NT2/D1 (cell line): Measurements from ENCODE around the gene FAM53A.

Source experiments
- SUZ12 ChIP-seq: IDR thresholded peaks from 2 replicates; pipeline ENCODE4 v1.6.1; 2011; ENCODE audit not compliant: insufficient read length, insufficient read depth; ENCODE audit errors: extremely low read depth
- YY1 ChIP-seq: IDR thresholded peaks from 2 replicates; pipeline ENCODE4 v1.6.1; 2011; ENCODE audit not compliant: insufficient read length, insufficient read depth
- ZNF274 ChIP-seq: IDR thresholded peaks from 2 replicates; pipeline ENCODE4 v1.6.1; 2011; ENCODE audit warnings: mild to moderate bottlenecking, low read depth, low read length

DNA sequence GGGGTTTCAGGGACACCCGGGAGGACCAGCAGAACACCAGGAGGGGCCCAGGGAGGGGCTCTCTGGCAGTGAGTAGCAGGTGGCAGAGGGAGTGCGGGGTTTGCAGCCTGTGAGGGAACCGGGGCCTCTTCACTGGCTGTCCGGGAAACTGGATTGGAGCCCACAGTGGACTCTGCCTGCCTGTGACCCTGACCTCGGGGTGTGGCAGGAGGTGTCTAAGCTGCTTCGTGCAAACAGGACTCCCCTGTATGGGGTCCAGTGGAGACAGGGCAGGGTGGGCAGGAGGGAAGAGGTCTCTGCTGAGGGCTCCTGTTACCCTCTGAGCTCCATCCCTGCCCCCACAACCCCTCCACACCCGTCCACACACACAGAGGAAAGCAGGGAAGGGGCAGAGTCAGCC is 50.1 kb downstream of the FAM53A start:
- TF ChIP-seq YY1 (no peak), ZNF274 (no peak), SUZ12 (no peak)
